WTC11 (cell line): Measurements from ENCODE around the gene TBL1Y. TPM values are rescaled to one million over a fixed set of nuclear protein-coding genes. Genes with fewer than 3 reads are reported as not detected.

Experiments
- ATAC-seq: fragments of 200-7000 bp; cut with Tn5 transposase; 2 replicates; pipeline ENCODE4 v1.10.0; 2021; ENCODE audit warnings: mild to moderate bottlenecking, moderate library complexity
- CTCF ChIA-PET: fragments of 300-600 bp; sonication (Branson Sonifier 250); formaldehyde crosslinking; loops from one replicate; lab custom pipeline; 2021; ENCODE audit warnings: antibody characterized with exemption; lab: Charles Lee
- POLR2A ChIA-PET: fragments of 350-600 bp; sonication (Branson Sonifier 250); formaldehyde crosslinking; loops from one replicate; lab custom pipeline; 2021; ENCODE audit warnings: antibody characterized with exemption; lab: Charles Lee
- DNase-seq: peaks from one replicate; pipeline ENCODE4 v3.0.0; 2021; ENCODE audit warnings: low spot score
- H3K27ac Mint-ChIP-seq: 2 replicates; pipeline ENCODE4 v1.8.0; 2021; ENCODE audit warnings: mixed read lengths
- H3K27me3 Mint-ChIP-seq: 2 replicates; pipeline ENCODE4 v1.8.0; 2021; ENCODE audit warnings: low read depth, mild to moderate bottlenecking, moderate library complexity, mixed read lengths
- H3K36me3 Mint-ChIP-seq: 2 replicates; pipeline ENCODE4 v1.8.0; 2021; ENCODE audit warnings: mixed read lengths
- H3K4me1 Mint-ChIP-seq: 2 replicates; pipeline ENCODE4 v1.8.0; 2022; ENCODE audit warnings: mixed read lengths
- H3K4me3 Mint-ChIP-seq: 2 replicates; pipeline ENCODE4 v1.8.0; 2021; ENCODE audit warnings: mild to moderate bottlenecking, moderate library complexity, mixed read lengths
- H3K9me3 Mint-ChIP-seq: 2 replicates; pipeline ENCODE4 v1.8.0; 2021; ENCODE audit warnings: mixed read lengths
- AFF4 ChIP-seq: sonication (generic); formaldehyde crosslinking; IDR thresholded peaks from 2 replicates; pipeline ENCODE4 v1.8.1; 2023; ENCODE audit warnings: mild to moderate bottlenecking, missing genetic modification reagents, borderline replicate concordance
- CREB1 ChIP-seq: sonication (generic); formaldehyde crosslinking; IDR thresholded peaks from 2 replicates; pipeline ENCODE4 v1.8.0; 2023; ENCODE audit warnings: mild to moderate bottlenecking, missing genetic modification reagents
- EMX1 ChIP-seq: fragments of 250-450 bp; sonication (Bioruptor Pico); IDR thresholded peaks from 2 replicates; pipeline ENCODE4 v1.8.0; 2021; ENCODE audit warnings: mild to moderate bottlenecking
- GABPB1 ChIP-seq: sonication (generic); formaldehyde crosslinking; IDR thresholded peaks from 2 replicates; pipeline ENCODE4 v1.8.1; 2023; ENCODE audit warnings: mild to moderate bottlenecking, missing genetic modification reagents
- HMGXB4 ChIP-seq: sonication (generic); formaldehyde crosslinking; IDR thresholded peaks from 2 replicates; pipeline ENCODE4 v1.8.1; 2023; ENCODE audit warnings: mild to moderate bottlenecking, moderate library complexity, missing genetic modification reagents
- JAZF1 ChIP-seq: fragments of 250-450 bp; sonication (Bioruptor Pico); IDR thresholded peaks from 2 replicates; pipeline ENCODE4 v1.9.0; 2021; ENCODE audit warnings: moderate library complexity, mild to moderate bottlenecking, inconsistent platforms
- KAT7 ChIP-seq: sonication (generic); formaldehyde crosslinking; IDR thresholded peaks from 2 replicates; pipeline ENCODE4 v1.8.1; 2023; ENCODE audit warnings: missing genetic modification reagents, mild to moderate bottlenecking, borderline replicate concordance
- NFYB ChIP-seq: sonication (generic); formaldehyde crosslinking; conservative IDR thresholded peaks from 2 replicates; pipeline ENCODE4 v1.8.0; 2022; ENCODE audit warnings: low read depth, missing genetic modification reagents
- PRDM15 ChIP-seq: sonication (generic); formaldehyde crosslinking; IDR thresholded peaks from 2 replicates; pipeline ENCODE4 v1.8.0; 2022; ENCODE audit warnings: missing genetic modification reagents
- PREB ChIP-seq: sonication (generic); formaldehyde crosslinking; IDR thresholded peaks from 2 replicates; pipeline ENCODE4 v1.8.1; 2022; ENCODE audit warnings: mild to moderate bottlenecking, missing genetic modification reagents, moderate library complexity, borderline replicate concordance
- SOX15 ChIP-seq: fragments of 250-450 bp; sonication (Bioruptor Pico); IDR thresholded peaks from 2 replicates; pipeline ENCODE4 v1.9.0; 2021; ENCODE audit warnings: mild to moderate bottlenecking
- TP53 ChIP-seq: sonication (generic); formaldehyde crosslinking; IDR thresholded peaks from 2 replicates; pipeline ENCODE4 v1.8.1; 2023; ENCODE audit warnings: mild to moderate bottlenecking, missing genetic modification reagents
- ZMAT4 ChIP-seq: fragments of 250-450 bp; sonication (Bioruptor Pico); IDR thresholded peaks from 2 replicates; pipeline ENCODE4 v1.9.0; 2021; ENCODE audit warnings: mild to moderate bottlenecking
- ZNF121 ChIP-seq: sonication (generic); formaldehyde crosslinking; IDR thresholded peaks from 2 replicates; pipeline ENCODE4 v1.8.0; 2023; ENCODE audit warnings: missing genetic modification reagents
- ZNF532 ChIP-seq: fragments of 250-450 bp; sonication (Bioruptor Pico); IDR thresholded peaks from 2 replicates; pipeline ENCODE4 v1.9.0; 2021; ENCODE audit warnings: mild to moderate bottlenecking, borderline replicate concordance
- total RNA-seq: library from RNA; stranded (reverse); gene quantifications from 3 replicates; pipeline ENCODE4 v1.2.3, GENCODE V29; 2021

TBL1Y gene
- total RNA-seq, 1 experiment from 2014 or later: not detected

- TF ChIP-seq AFF4 (CRISPR knock-in tag) (no peak), HMGXB4 (CRISPR knock-in tag) (no peak), PREB (CRISPR knock-in tag) (no peak), KAT7 (CRISPR knock-in tag) (no peak)
- TF ChIP-seq, all 79 proteins: peak for 0
These were observed 25.0 kb downstream of the TBL1Y start (continued) for GRCh38 chrY:6935497-6935896.

GRCh38 chrY:6947695-6948094, 37.2 kb downstream of the TBL1Y start:
- Mint-ChIP-seq H3K27me3 (no peaks in the 10 kb centered on the region), H3K36me3 (no peaks in the 10 kb centered on the region), H3K4me1 (no peaks in the 10 kb centered on the region), H3K27ac (no peak overlapping the region), H3K4me3 (no peak overlapping the region), H3K9me3 (no peaks in the 10 kb centered on the region)
- no peak for DNase-seq
- no peak for ATAC-seq
- ChIA-PET POLR2A (no interaction called here), CTCF (no interaction called here)
- TF ChIP-seq ZNF532 (CRISPR knock-in tag): no peak
- TF ChIP-seq ZMAT4 (CRISPR knock-in tag): no peak
- no peak for TF ChIP-seq PRDM15
- TF ChIP-seq NFYB (CRISPR knock-in tag): no peak
- TF ChIP-seq JAZF1 (CRISPR knock-in tag): no peak
- TF ChIP-seq GABPB1 (CRISPR knock-in tag): no peak
- no peak for TF ChIP-seq SOX15 (CRISPR knock-in tag)
- no peak for TF ChIP-seq CREB1 (CRISPR knock-in tag)
- no peak for TF ChIP-seq TP53 (CRISPR knock-in tag)
- no peak for TF ChIP-seq EMX1 (CRISPR knock-in tag)
- TF ChIP-seq ZNF121 (CRISPR knock-in tag): no peak
- TF ChIP-seq AFF4 (CRISPR knock-in tag): no peak
